H9 (cell line): Measurements from ENCODE around the gene TRIM65. TPM values are rescaled to one million over a fixed set of nuclear protein-coding genes. Genes with fewer than 3 reads are reported as not detected.

Source experiments
- DNase-seq: peaks from one replicate; pipeline ENCODE4 v3.0.0-alpha.2; 2017
- H2AFZ ChIP-seq: one replicate; pipeline ENCODE4 v1.6.1; 2013; ENCODE audit warnings: mild to moderate bottlenecking, low read length, control low read depth, moderate library complexity
- H2AK5ac ChIP-seq: 2 replicates; pipeline ENCODE4 v1.6.1; 2013; ENCODE audit warnings: low read length, control low read depth, mixed read lengths; ENCODE audit not compliant: insufficient read length
- H2BK120ac ChIP-seq: one replicate; pipeline ENCODE4 v1.6.1; 2013; ENCODE audit warnings: low read depth, mild to moderate bottlenecking, low read length, control low read depth, inconsistent platforms; ENCODE audit not compliant: poor library complexity, severe bottlenecking
- H2BK12ac ChIP-seq: 2 replicates; pipeline ENCODE4 v1.6.1; 2013; ENCODE audit warnings: low read length, control low read depth, mixed read lengths, low read depth; ENCODE audit not compliant: insufficient read length
- H2BK15ac ChIP-seq: 2 replicates; pipeline ENCODE4 v1.6.1; 2013; ENCODE audit warnings: low read depth, low read length, control low read depth
- H2BK20ac ChIP-seq: one replicate; pipeline ENCODE4 v1.6.1; 2013; ENCODE audit warnings: low read depth, mild to moderate bottlenecking, low read length, control low read depth, inconsistent platforms; ENCODE audit not compliant: poor library complexity, severe bottlenecking
- H2BK5ac ChIP-seq: 2 replicates; pipeline ENCODE4 v1.6.1; 2013; ENCODE audit warnings: low read length, control low read depth, mixed read lengths; ENCODE audit not compliant: insufficient read length
- H3K14ac ChIP-seq: 2 replicates; pipeline ENCODE4 v1.6.1; 2013; ENCODE audit warnings: low read length, control low read depth; ENCODE audit not compliant: insufficient read depth
- H3K18ac ChIP-seq: 2 replicates; pipeline ENCODE4 v1.6.1; 2013; ENCODE audit warnings: low read depth, mild to moderate bottlenecking, mixed read lengths, low read length, control low read depth; ENCODE audit not compliant: insufficient read length
- H3K23ac ChIP-seq: 2 replicates; pipeline ENCODE4 v1.6.1; 2013; ENCODE audit warnings: low read length, control low read depth, mixed read lengths, low read depth; ENCODE audit not compliant: insufficient read length
- H3K23me2 ChIP-seq: 2 replicates; pipeline ENCODE4 v1.6.1; 2013; ENCODE audit warnings: low read depth, mild to moderate bottlenecking, mixed read lengths, low read length, control low read depth; ENCODE audit not compliant: insufficient read length, poor library complexity, severe bottlenecking
- H3K27ac ChIP-seq: 2 replicates; pipeline ENCODE4 v1.5.1; 2013; ENCODE audit warnings: low read length, control low read depth, mixed read lengths, low read depth; ENCODE audit not compliant: insufficient read length
- H3K27me3 ChIP-seq: 2 replicates; pipeline ENCODE4 v1.6.1; 2013; ENCODE audit warnings: low read length, control low read depth, inconsistent platforms; ENCODE audit not compliant: insufficient read depth
- H3K4ac ChIP-seq: 2 replicates; pipeline ENCODE4 v1.6.1; 2013; ENCODE audit warnings: low read depth, mild to moderate bottlenecking, control low read depth, inconsistent platforms, low read length, moderate library complexity
- H3K4me1 ChIP-seq: 2 replicates; pipeline ENCODE4 v1.6.1; 2013; ENCODE audit warnings: low read length, control low read depth, inconsistent platforms; ENCODE audit not compliant: insufficient read depth
- H3K4me2 ChIP-seq: 2 replicates; pipeline ENCODE4 v1.6.1; 2013; ENCODE audit warnings: low read length, control low read depth, mixed read lengths; ENCODE audit not compliant: insufficient read length, insufficient read depth
- H3K56ac ChIP-seq: 2 replicates; pipeline ENCODE4 v1.6.1; 2013; ENCODE audit warnings: low read depth, mild to moderate bottlenecking, mixed read lengths, low read length, control low read depth; ENCODE audit not compliant: insufficient read length
- H3K79me1 ChIP-seq: 2 replicates; pipeline ENCODE4 v1.6.1; 2013; ENCODE audit warnings: low read depth, mild to moderate bottlenecking, moderate library complexity, low read length, control low read depth, inconsistent platforms; ENCODE audit not compliant: insufficient read depth, poor library complexity, severe bottlenecking
- H3K79me2 ChIP-seq: 2 replicates; pipeline ENCODE4 v1.6.1; 2013; ENCODE audit warnings: low read length, control low read depth, inconsistent platforms; ENCODE audit not compliant: insufficient read depth
- H3K9ac ChIP-seq: 2 replicates; pipeline ENCODE4 v1.6.1; 2013; ENCODE audit warnings: low read length, control low read depth, mixed read lengths; ENCODE audit not compliant: insufficient read length; ENCODE audit errors: extremely low read depth
- H3K9me3 ChIP-seq: one replicate; pipeline ENCODE4 v1.6.1; 2013; ENCODE audit warnings: low read depth, low read length, inconsistent platforms; ENCODE audit not compliant: control insufficient read depth
- H3T11ph ChIP-seq: one replicate; pipeline ENCODE4 v1.6.1; 2013; ENCODE audit warnings: mild to moderate bottlenecking, low read length, control low read depth, inconsistent platforms
- H4K20me1 ChIP-seq: one replicate; pipeline ENCODE4 v1.6.1; 2013; ENCODE audit not compliant: control insufficient read depth, insufficient read length, insufficient read depth
- H4K5ac ChIP-seq: 2 replicates; pipeline ENCODE4 v1.6.1; 2013; ENCODE audit warnings: low read depth, mild to moderate bottlenecking, mixed read lengths, low read length, control low read depth; ENCODE audit not compliant: insufficient read length
- H4K8ac ChIP-seq: replicated peaks from 2 replicates; pipeline ENCODE4 v1.6.1; 2013; ENCODE audit warnings: low read length, control low read depth, mixed read lengths, low read depth; ENCODE audit not compliant: insufficient read length
- H4K91ac ChIP-seq: 2 replicates; pipeline ENCODE4 v1.6.1; 2013; ENCODE audit warnings: low read depth, mild to moderate bottlenecking, moderate library complexity, mixed read lengths, low read length, control low read depth; ENCODE audit not compliant: insufficient read length
- H3K27ac Mint-ChIP-seq, 3 experiments: 2 replicates in 2 of 3; 3 replicates in 1 of 3; pipeline ENCODE4 v1.8.0; 2020 to 2021; ENCODE audit warnings: mixed read lengths in 3 of 3, mild to moderate bottlenecking in 1 of 3, moderate library complexity in 1 of 3
- H3K27me3 Mint-ChIP-seq: 2 replicates; pipeline ENCODE4 v1.8.0; 2021; ENCODE audit warnings: low read depth, mild to moderate bottlenecking, moderate library complexity, mixed read lengths
- H3K36me3 Mint-ChIP-seq, 3 experiments: 2 replicates in 2 of 3; 3 replicates in 1 of 3; pipeline ENCODE4 v1.8.0; 2020 to 2021; ENCODE audit warnings: low read depth in 3 of 3, mixed read lengths in 3 of 3; ENCODE audit not compliant: insufficient read depth in 1 of 3
- H3K4me1 Mint-ChIP-seq, 2 experiments: 2 replicates each; pipeline ENCODE4 v1.8.0; 2020; ENCODE audit warnings: mixed read lengths in 2 of 2
- H3K4me3 Mint-ChIP-seq, 2 experiments: 2 replicates in 1 of 2; 3 replicates in 1 of 2; pipeline ENCODE4 v1.8.0; 2020 to 2021; ENCODE audit warnings: mild to moderate bottlenecking in 2 of 2, mixed read lengths in 2 of 2, moderate library complexity in 1 of 2
- H3K9me3 Mint-ChIP-seq, 2 experiments: 2 replicates in 1 of 2; 3 replicates in 1 of 2; pipeline ENCODE4 v1.8.0; 2020; ENCODE audit warnings: mild to moderate bottlenecking in 2 of 2, mixed read lengths in 2 of 2, moderate library complexity in 1 of 2
- CTCF ChIP-seq: fragments of 200-600 bp; sonication (generic); conservative IDR thresholded peaks from 3 replicates; pipeline ENCODE4 v1.8.0; 2021; ENCODE audit warnings: antibody characterized with exemption, mild to moderate bottlenecking
- WGBS: extraction: QIAGEN DNeasy Blood & Tissue Kit; methylation state at CpG from one replicate; pipeline ENCODE4 v1.1.7; 2013; ENCODE audit warnings: missing lambda C conversion rate, low lambda C conversion rate, mixed read lengths; ENCODE audit not compliant: insufficient read length; ENCODE audit errors: extremely low coverage; 5-methylcytosine and 5-hydroxymethylcytosine counted together
- total RNA-seq: library from RNA; stranded (reverse); gene quantifications from 2 replicates; pipeline ENCODE4 v1.2.1, GENCODE V29; 2021

The TRIM65 gene
- total RNA-seq, 1 experiment from 2014 or later, result 34.1 TPM

GRCh38 chr17:75875940-75876189 lies 20.9 kb downstream of the TRIM65 start:
- peaks cover 3% of the 10 kb centered on the region; the same call in 1 of the 2 replicates for H3K27me3 ChIP-seq
- no peak overlapping the region for H3K9ac ChIP-seq

More at GRCh38 chr17:75875940-75876189, 20.9 kb downstream of the TRIM65 start:
- no peak for DNase-seq
- no peak overlapping the region for H3K14ac ChIP-seq
- no peak overlapping the region for H2AFZ ChIP-seq
- no peak overlapping the region for H2BK20ac ChIP-seq
- H3K27me3 Mint-ChIP-seq, result peaks cover 39% of the 10 kb centered on the region
- no peak overlapping the region for H4K91ac ChIP-seq
- H3K4me2 ChIP-seq, result no peak overlapping the region
- peaks cover 3% of the 10 kb centered on the region; the same call in 1 of the 2 replicates for H3K4me1 ChIP-seq
- H3K4me1 Mint-ChIP-seq, result peaks cover 19 to 22% of the 10 kb centered on the region in 2 experiments
- no peak overlapping the region for H2BK120ac ChIP-seq
- H4K20me1 ChIP-seq, result no peaks in the 10 kb centered on the region
- H3K4ac ChIP-seq, result no peak overlapping the region
- TF ChIP-seq CTCF, result no peak
- H2BK12ac ChIP-seq, result no peak overlapping the region
- H3K18ac ChIP-seq, result no peak overlapping the region
- no peaks in the 10 kb centered on the region; a peak in 1 of 5 replicates for H3K9me3 Mint-ChIP-seq
- H3T11ph ChIP-seq, result no peak overlapping the region
- H3K79me2 ChIP-seq, result no peaks in the 10 kb centered on the region
- no CpG with 5 or more reads among the region's 5 CpGs for WGBS
- H4K5ac ChIP-seq, result no peak overlapping the region
- H3K23me2 ChIP-seq, result peaks cover 8% of the 10 kb centered on the region
- H4K8ac ChIP-seq, result no peak overlapping the region
- no peak overlapping the region for H3K56ac ChIP-seq
- no peaks in the 10 kb centered on the region; a peak in 2 of 7 replicates for H3K36me3 Mint-ChIP-seq
- H3K27ac Mint-ChIP-seq, result no peak overlapping the region
- H3K79me1 ChIP-seq, result no peaks in the 10 kb centered on the region
- no peak overlapping the region for H2BK5ac ChIP-seq
- no peaks in the 10 kb centered on the region for H3K9me3 ChIP-seq
- H3K27ac ChIP-seq, result no peak overlapping the region
- H3K4me3 Mint-ChIP-seq, result no peak overlapping the region; a peak in 1 of 5 replicates
- no peak overlapping the region for H3K23ac ChIP-seq
- H2BK15ac ChIP-seq, result no peak overlapping the region
- no peak overlapping the region for H2AK5ac ChIP-seq
